Measurements from ENCODE around the gene TMEM143. TPM values are rescaled to one million over a fixed set of nuclear protein-coding genes. Genes with fewer than 3 reads are reported as not detected.
A peak's percentile ranks its signal among the peaks of the same experiment; 100 is the strongest.
"Not testable (repeated sequence)": the region's sequence is repeated elsewhere in the genome, so short reads cannot be mapped to it uniquely, and the experiment has no call there.

Gene TMEM143
- total RNA-seq, 1 donor from 2014 or later: 105 TPM

DNA sequence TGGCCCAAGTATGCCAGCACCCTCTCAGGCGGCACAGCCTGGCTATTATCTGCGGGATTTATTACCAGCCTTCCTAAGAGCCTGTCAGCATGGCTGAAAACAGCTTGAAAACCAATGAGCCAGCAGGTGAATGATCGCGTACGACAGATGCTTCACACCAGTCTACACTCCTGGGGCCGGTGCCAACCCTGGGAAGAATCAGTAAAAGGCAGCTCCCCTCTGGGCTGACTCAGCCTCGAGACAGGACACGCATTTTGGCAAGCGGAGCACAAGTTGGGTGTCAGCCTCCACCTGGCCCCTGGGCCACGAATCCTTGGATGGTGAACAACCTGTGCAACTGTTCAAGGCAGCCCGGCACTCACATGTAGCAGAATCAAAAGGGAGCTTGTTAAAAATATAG lies 22.7 kb downstream of the TMEM143 start:
- no peak for ATAC-seq (ENCODE audit: poor library complexity)

DNA sequence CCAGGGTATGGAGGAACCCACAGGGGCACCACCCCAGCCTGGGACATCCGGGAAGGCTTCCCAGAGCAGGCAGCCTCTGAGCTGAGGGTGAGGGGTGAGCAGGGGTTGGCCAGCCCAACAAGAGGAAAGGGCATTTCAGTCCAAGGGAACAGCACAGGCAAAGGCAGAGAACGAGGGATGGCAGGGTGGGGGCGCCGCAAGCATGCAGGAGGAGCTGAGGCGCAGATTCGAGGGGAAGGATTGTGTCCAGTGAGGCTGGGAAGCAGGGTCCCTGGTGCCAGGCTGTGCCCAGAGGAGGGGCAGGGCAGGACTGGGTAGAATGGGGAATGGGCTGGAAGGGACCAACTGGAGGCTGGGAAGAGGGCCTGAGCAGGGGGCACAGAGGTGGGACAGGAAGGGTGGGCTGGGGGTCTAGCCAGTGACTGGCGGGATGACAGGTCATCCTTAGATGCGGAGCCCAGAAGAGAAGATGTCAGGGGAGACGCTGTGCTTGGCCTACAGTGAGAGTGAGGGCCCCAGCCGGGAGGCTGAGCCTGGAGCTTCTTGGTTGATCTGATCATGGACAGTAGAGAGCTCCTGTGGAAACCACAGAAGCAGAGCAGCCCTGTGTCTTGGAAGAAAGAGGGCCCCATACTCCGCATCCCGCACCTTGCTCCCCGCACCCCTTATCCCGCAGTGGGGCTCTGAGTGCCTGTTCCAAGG lies 24.8 kb downstream of the TMEM143 start:
- no peak for DNase-seq
- intact Hi-C loops (cut with DNase I): no loop called here
- no peak for ATAC-seq (ENCODE audit: poor library complexity)

More for the DNA sequence above, 22.7 kb downstream of the TMEM143 start:
- intact Hi-C loops (cut with DNase I): no loop called here
- no peak for DNase-seq

DNA sequence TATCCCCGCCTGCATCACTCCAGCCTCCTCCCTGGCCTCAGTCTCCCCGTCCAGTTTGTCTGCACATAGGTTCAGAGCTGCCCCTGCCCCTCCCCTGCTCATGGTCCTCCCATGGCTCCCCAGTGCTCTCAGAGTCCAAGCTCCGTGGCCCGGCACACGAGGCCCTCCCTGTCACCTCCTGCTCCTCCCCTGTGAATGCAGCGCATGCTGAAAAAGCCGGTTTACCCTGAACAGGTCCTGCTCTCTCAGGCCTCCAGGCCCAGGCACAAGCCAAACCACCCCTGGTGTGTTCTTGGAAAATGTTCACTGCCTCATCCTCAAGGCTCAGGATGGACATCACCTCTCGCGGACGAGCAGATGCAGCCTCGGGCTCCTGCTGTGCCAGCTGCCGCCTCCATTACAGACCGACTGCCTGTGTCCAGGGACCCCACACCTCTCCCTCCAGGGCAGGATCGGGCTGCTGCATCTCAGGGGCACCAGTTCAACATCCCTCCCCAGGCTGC lies 25.4 kb downstream of the TMEM143 start:
- intact Hi-C loops (cut with DNase I): no loop called here
- DNase-seq (no peak), ATAC-seq (ENCODE audit: poor library complexity) (no peak)

DNA sequence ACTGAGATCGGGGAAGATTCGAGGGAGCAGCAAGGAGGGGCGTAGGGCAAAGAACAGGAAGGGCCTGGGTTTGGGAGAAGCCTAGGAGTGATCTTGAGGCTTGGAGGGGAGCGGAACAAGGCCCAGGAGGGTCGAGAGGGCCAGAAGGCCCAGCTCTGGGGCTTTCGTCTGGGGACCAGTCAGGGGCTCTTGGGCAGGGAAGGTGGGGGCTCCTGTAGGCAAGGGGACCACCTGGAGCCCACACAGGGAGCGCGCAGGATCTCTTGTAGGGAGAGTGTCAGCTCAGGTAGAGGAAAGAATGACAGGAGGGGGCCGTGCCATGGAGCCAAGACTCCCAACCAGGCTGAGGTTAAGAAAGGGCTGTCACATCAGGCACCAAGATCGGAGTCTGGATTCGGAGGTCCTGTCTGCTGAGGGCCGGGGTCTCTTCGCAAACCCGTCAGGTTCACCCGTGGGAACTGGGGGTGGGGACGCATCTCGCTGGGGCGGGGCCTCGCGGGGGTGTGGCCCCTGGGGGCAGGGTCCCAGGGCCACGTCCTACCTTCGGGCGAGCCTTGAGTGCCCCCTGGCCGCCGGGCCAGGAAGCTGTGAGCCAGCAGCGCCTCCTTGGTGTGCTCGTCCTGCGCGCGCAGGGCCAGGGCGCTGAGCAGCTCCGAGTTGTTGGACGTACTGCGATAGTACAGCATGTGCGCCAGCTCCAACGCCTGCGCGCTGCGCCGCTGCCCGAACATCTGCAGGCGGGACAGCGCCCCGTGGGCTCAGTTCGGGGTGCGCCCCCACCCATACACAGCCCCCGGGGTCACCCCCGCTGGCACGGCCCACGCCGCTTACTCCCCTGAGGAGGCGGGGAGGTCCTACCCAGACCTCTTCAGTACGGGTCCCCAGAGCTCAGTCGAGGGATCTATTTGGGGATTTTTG lies 30.0 kb downstream of the TMEM143 start:
- DNase-seq: peak; percentile 96
- ATAC-seq (ENCODE audit: poor library complexity): peak; percentile 81
- intact Hi-C loops (cut with DNase I): no loop called here

DNA sequence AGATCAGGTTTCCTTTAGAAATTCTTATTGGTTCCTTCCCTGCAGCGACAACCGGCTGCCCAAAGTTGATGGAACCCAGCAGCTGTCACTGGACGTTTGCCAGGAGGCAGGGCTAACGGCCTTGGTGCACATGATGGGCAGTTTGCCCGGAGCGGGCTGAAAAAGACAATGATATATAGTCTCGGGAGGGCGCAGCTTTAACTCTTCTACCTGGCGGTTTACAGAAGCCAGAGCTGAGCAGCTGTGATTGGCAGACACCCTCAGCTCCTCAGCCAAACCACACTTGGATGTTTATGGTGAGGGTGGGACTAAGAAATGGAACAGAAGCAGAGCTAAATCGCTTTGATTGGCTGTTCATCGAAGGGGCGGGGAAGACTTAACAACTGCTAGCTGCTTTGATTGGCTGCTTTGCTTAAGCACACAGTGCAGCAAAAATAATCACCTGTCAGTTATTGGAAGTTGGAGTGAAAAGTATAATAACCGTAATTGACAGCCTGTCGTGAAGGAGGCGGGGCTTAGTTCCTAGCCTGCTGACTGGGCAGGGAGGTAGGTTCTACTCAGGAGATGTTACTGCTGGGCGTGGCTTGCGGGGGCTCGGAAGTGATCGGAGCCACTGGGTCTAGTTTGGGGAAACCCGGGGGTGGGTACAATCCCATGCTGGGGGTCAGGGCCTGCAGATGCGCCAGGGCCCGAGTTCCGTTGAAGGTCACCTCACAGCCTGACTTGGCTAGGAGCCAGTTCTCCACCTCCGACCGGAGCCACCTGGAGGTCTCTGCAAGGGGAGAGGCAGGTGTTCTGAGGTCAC lies 30.9 kb downstream of the TMEM143 start:
- ATAC-seq (ENCODE audit: poor library complexity): peak; percentile 82
- intact Hi-C loops (cut with DNase I): no loop called here

DNA sequence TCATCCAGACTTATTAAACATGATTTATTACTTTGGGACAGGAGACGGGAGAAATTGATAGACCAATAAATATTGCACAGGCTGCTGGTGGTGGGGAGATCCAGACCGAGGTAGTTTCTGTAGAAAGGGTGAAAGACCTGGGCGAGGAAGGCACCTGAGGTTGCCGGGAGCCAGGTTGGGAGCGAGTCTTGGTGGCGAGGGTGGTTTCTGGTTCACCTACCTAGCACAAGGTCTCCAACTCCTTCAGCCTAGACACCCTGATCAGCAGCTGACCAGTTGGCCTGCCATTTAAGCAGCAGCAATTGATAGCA lies 31.4 kb downstream of the TMEM143 start:
- intact Hi-C loops (cut with DNase I): no loop called here
- DNase-seq: no peak
- ATAC-seq (ENCODE audit: poor library complexity): no peak

More for the DNA sequence above, 30.9 kb downstream of the TMEM143 start:
- DNase-seq: peak; percentile 93

DNA sequence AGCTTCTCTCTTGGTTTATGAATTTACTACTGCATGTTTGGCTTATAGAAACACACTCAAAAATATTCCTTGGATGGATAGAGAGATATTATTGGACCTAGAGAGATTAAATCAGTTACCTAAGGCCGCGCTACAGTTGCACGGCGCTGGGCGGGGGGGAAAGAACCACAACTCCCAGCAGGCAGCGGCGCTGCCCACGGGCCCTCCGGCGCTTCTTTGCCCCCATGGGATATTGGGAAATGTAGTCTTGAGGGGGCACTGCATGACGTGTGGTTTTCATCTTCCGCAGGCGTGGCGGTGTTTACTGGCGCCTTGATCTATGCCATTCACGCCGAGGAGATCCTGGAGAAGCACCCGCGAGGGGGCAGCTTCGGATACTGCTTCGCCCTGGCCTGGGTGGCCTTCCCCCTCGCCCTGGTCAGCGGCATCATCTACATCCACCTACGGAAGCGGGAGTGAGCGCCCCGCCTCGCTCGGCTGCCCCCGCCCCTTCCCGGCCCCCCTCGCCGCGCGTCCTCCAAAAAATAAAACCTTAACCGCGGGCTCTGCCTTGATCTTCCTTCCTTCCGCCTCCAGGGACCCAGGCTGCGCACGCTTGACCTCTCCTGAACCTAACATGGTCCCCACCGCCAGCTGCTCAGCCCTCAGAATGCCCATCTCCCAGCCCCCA lies 33.6 kb downstream of the TMEM143 start:
- peak; percentile 83 for DNase-seq
- peak; percentile 59 for ATAC-seq (ENCODE audit: poor library complexity)
- intact Hi-C loops (cut with DNase I): no loop called here

DNA sequence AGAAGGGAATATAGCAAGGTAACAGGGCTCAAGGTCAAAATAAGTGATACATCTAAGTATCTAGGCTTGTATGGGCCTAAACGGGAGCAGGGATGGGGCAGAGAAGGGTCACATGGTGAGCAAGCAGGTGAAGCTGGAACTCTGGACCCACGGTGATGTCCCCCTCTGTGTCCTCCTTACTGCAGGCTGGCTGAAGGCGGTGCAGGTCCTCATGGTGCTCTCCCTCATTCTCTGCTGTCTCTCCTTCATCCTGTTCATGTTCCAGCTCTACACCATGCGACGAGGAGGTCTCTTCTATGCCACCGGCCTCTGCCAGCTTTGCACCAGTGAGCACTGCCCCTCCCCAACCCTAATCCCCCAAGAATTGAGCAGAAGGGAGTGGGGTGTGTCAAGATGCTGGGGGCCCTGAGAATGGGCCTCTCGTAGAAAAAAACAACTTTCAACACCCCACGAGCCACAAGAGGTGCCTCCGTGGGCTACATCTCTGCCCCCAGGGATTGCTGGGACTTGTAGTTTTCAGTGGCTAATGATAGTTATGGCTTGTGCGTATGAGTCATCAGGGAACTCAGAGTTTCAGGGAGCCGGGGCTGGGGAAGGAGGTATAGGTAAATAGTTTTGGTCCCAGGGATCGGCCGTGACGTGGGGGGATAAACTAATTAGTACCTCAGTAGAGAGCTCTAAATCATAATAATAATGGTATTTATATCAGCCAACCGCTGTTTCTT lies 34.4 kb downstream of the TMEM143 start:
- intact Hi-C loops (cut with DNase I): no loop called here

DNA sequence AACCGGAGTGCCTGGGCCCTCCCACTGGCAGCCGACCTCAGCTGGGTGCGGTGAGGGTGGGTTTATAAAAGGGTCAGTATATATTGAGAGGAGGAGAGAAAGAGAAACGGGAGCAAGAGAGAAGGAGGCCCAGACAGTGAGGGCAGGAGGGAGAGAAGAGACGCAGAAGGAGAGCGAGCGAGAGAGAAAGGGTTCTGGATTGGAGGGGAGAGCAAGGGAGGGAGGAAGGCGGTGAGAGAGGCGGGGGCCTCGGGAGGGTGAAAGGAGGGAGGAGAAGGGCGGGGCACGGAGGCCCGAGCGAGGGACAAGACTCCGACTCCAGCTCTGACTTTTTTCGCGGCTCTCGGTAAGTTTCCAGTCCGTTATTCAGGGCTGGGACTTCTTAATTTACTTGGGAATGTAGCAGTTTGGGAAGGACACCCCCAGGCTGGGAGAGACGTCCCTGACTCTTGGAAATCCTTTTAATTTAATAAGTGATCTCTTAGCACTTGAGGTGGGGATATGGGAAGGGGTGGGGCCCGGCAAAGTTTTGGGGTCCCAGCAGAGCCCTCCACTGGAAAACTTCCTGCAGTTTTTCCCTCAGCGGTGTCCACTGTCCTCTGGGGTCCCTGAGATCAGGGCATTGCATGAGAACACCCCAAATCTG lies 38.4 kb downstream of the TMEM143 start, which contains the start of gene EMP3:
TSS of gene EMP3 (plus strand) at position 288 of the 646 bp plus-strand sequence. CDS start 1,293 bp downstream, outside the sequence.
- ATAC-seq (ENCODE audit: poor library complexity): peak; percentile 30
- intact Hi-C loops (cut with DNase I): no loop called here
- peak; percentile 88 for DNase-seq

More for the DNA sequence above, 34.4 kb downstream of the TMEM143 start:
- no peak for ATAC-seq (ENCODE audit: poor library complexity)
- DNase-seq: no peak

DNA sequence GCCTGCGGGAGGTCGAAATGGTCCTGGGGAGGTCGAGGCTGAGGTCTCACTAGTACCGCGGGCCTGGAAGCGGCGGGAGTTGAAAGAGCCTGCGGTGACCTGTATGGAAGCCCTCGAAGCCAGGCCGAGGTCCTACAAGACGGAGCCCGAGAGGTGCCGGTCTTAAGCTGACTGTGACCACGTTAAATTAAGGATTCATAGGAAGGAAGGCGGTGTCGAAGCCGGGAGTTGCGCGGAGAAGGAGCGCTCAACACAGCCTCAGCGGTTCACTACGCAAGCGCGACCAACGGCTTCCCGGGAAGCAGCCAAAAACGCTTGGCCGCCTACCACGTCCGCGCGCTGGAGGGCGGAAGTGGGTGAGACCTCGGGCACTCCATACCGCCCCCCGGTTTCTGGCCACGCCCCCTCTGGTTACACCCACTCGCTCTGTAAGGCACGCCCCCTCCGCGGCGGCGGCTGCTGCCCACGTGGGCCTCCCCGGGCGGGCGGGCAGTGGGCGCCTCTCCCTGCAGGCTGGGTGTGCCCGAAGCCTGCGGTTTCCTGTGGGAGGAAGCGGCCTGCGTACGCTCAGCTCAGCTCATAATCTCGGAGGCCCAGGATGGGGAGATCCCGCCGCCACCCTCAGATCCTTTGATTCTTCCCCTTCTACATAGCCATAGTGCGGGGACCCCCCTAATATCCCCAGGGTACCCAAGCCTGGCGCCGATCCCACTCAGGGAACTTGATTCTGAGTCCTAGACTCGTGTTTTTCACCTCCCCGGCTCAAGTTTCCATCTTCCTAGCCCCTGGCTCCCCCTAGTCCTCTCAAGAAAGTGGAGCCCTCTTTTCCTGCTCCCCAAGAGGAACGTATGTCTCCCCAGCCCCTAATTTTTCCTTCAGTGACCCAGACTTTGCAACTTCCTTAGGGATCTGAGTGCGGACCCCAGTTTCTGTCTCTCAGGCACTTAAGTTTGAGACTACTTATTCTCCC lies 41.8 kb downstream of the TMEM143 start:
- ATAC-seq (ENCODE audit: poor library complexity): peak; percentile 90
- intact Hi-C loops (cut with DNase I): no loop called here
- DNase-seq: peak; percentile 100

DNA sequence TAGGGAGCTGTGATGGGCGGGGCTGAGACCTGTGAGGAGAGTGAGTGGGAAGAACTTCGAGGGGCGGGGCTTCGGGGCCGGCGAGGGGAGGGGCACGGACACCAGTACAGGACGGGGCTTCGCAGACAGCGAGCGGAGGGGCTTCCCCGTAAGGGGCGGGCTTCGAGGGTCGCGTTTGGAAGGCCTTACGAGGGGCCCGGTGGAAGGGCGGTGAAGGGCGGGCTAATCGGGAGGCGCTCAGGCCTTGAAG lies 42.4 kb downstream of the TMEM143 start:
- intact Hi-C loops (cut with DNase I): no loop called here
- ATAC-seq (ENCODE audit: poor library complexity): peak; percentile 86
- DNase-seq: peak; percentile 98

DNA sequence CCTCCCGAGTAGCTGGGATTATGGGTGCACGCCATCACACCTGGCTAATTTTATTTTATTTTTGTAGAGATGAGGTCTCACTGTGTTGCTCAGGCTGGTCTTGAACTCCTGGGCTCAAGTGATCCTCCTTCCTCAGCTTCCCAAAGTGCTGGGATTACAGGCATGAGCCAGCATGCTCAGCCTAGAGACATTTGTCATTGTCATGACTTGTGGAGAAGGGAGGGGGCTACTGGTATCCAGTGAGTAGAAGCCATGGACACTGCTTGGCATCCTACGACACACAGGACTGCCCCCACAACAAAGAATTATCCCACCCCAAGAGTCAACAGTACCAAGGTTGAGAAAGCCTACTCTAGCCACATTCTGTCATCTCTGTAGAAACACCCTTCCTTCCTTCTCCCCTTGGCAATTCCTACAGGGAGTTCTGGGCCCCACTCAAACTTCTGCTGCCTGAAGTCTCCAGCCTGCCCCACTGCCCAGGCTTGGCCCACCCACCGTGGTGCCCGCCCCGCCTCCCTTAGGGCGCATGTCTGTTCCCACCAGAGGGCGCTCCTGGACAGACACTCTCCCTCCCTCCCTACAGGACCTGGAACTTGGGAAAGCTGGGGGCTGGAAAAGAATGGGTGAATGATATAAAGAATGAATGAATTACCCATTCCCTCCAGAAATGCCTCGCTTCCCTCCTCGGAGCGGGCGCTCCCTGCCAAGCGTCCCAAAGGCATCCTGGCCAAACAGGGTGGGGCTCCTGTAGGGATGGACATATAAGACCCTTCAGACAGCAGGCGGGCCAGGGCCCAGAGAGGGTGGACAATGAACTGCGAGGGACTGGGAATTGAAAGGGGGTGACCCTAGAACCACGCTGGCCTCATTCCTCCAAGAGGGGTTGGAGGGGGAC lies 43.8 kb downstream of the TMEM143 start:
- peak; percentile 91 for DNase-seq
- intact Hi-C loops (cut with DNase I): loop anchor here (5.0 kb wide), 1 partner anchor 72 kb away; the partner anchor contains the start of genes GRIN2D and KDELR1
- ATAC-seq (ENCODE audit: poor library complexity): peak; percentile 54

DNA sequence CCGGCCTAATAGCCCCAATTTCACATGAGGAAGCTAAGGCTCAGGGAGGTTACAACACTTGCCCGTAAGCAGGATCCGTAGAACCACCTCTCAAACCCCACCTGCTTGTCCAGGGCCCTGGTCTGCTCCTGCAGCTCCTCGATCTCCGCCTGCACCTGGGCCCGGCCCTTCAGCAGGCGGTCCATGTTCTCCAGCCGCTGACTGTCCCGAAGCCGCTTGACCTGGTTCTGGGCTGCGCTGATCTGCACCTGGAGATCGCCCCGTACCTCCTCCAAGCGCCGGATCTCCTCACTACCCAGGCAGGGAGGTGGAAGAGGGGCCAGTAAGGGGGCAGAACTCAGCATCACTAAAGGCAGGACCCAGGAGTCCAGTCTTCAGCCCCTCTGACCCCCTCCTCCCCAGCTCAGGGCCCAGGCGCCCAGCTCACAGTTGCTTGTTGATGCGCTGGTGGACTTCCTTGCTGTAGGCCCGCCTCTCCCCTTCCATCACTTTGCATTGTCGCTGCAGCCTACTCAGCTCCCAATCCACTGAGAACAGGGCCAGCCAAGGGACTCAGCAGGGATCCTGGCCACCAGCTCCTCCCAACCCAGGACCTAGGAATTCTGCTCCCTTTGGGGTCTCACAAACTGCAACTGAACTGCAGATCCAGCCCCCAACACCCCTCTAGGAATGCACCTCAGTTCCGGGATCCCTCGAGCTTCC lies 45.3 kb downstream of the TMEM143 start:
- DNase-seq (no peak), ATAC-seq (ENCODE audit: poor library complexity) (no peak)
- intact Hi-C loops (cut with DNase I): loop anchor here (5.0 kb wide), 1 partner anchor 74 kb away; the partner anchor contains the start of genes GRIN2D and KDELR1

DNA sequence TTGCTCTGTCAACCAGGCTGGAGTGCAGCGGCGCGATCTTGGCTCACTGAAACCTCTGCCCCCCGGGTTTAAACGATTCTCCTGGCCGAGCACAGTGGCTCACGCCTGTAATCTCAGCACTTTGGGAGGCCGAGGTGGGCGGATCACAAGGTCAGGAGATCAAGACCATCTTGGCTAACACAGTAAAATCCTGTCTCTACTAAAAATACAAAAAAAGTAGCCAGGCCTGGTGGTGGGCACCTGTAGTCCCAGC lies 46.1 kb downstream of the TMEM143 start:
- DNase-seq; ATAC-seq (ENCODE audit: poor library complexity): not testable (repeated sequence)
- intact Hi-C loops (cut with DNase I): loop anchor here (5.0 kb wide), 1 partner anchor 75 kb away; the partner anchor contains the start of genes GRIN2D and KDELR1

DNA sequence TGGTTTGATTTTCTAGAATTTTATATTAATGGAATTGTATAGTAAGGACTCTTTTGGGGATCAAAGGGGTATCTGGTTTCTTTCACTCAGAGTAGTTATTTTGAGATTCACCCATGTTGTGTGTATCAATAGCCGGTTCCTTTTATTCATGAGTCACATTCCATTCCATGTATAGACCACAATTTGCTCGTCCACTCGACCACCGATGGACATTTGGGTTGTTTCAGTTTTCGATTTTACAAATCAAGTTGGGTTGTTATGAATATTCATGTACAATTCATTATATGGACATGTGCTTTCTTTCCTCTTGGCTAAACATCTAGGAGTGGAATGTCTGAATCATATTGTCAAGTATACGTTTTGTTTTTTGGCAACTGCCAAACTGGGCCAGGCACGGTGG lies 48.0 kb downstream of the TMEM143 start:
- intact Hi-C loops (cut with DNase I): loop anchor here (5.0 kb wide), 1 partner anchor 77 kb away; the partner anchor contains the start of genes GRIN2D and KDELR1
- ATAC-seq (ENCODE audit: poor library complexity): no peak
- DNase-seq: no peak

Measured in Right ventricle myocardium superior (tissue), 1 donor.